Hindlimb muscle (tissue), 1 donor: ENCODE results near the gene IMMT. TPM values are rescaled to one million over a fixed set of nuclear protein-coding genes. Genes with fewer than 3 reads are reported as not detected.

Source experiments
- DNase-seq: peaks from one replicate; pipeline ENCODE4 v3.0.0-alpha.2; 2013
- polyA plus RNA-seq: library from polyadenylated mRNA; unstranded; fragments of 120-200 nt; gene quantifications from one replicate; pipeline ENCODE4 v1.2.1, GENCODE V29; 2013; ENCODE audit not compliant: insufficient read length

IMMT gene
- polyA plus RNA-seq, 1 donor = 71.7 TPM

DNA sequence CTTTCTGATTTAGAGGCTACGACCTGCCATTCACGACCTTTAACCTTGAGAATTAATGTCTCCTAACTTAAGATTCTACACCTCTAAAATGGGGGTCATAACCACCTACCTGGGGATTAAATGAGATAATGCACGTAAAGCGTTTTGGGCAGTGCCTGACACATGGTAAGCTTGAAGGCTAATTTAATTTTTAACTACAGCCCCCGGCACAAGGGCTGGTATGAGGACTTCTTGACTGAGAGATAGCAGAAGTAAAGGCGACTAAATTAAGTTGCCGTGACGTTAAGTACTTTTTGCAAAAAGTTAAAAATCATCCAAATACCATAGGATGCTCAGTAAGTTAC is 4.5 kb upstream of the IMMT start:
- no peak for DNase-seq

DNA sequence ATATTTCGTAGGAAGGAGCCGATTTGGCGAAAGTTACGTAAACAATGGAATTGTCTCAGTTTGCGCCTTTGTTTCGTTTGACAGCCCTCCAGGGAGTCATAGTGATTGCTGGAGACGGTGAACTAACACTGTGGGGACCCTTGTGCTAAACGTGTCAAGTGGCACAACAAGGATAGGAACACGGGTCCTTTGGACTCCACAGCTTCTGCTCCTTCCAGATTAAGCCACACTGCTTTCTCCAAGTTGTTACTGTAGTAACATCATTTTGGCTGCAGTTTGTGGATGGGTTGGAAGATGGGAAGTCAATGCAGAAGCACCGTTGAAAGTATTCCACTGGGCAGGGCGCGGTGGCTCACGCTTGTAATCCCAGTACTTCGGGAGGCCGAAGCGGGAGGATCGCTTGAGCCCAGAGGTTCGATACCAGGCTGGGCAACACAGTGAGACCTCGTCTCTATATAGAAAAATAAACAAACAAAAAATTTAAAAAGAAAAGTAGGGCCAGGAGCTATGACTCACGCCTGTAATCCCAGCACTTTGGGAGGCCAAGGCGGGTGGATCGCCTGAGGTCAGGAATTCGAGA is 636 bp upstream of the IMMT start:
- no peak for DNase-seq

DNA sequence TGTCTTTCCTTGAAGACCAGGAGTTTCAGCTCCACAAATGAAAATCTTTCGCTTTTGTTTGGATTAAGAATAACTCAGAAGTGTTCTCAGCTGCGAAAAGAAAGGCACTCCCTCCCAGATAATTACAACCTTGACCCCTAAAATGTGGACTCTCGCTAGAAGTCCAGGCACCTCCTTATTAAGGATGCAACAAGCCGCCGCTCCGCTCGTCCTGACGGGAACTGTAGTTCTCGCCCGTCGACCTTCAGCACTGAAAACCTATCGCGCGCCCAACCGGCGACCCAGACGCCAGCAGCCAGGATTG is 559 bp downstream of the IMMT start:
- no peak for DNase-seq

DNA sequence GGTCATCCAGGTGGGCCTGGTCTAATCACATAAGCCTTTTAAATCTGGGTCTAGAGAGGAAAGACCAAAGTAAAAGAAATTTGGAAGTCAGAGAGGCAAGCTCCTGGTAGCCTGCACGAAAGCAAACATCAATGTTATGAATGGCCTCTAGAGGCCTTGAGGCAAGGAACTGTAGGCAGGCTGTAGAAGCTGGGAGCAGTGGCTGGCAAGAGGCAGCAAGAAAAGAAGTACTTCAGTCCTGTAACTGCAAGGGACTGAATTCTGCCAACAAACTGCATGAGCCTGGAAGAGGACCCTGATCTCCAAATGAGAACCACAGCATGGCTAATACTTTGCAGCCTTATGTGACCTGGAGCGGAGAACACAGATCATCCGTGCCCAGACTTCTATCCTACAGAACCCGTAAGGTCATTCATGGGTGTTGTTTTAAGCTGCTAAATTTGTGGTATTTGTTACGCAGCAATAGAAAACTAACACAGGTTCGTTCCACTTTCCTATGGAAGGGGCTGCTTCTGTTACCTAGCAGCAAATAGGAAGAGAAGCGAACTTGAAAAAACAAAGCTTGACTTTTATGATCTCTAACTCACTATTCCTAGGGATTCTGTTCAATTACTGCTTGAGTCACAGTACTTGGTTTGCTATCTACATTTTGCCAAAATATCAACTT is 1.2 kb downstream of the IMMT start:
- DNase-seq = no peak

DNA sequence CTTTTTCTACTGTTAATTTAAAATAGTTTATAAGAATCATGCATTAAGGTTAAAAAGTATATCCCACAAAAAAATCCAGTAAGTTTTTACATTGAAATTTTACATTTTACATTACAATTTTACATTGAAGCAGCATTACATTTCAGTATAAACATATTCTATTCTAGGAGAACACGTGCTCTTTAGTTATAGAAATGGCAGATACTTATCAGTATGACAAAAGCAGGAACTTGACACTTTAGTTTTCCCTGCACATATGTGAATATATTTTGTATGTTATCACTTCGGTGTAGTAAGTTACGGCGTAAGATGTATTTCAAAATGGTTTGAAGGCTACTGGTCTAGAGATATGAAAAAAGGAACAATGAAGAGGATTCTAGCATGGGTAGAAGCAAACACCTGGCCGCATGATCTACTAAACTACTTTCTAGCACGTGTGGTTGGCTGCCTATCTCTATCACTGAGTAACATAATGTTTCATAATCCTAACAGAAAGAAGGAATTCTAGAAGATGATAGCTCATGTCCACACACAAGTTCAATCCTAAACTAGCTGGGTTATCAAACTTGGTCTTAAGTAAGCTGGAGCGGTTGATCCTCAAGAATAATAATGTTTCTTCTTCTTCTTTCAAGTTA is 5.4 kb downstream of the IMMT start:
- no peak for DNase-seq

DNA sequence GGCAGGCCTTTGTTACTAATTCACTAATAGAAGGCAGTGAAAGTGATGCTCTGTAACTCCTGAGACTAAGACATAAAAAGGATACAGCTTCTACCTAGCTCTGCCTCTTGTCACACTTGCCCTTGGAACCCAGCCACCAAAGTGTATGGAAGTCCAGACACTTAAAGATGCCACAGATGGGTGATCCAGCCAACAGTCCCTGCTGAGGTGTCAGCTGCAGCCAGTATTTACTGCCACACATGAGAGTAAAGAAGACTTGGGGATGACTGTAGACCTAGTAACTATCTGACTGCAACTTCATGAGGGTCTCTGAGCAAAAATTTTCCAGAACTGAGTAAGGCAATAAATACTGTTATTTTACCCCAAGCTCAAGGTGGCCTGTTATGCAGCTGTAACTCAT is 8.8 kb downstream of the IMMT start:
- DNase-seq = no peak

DNA sequence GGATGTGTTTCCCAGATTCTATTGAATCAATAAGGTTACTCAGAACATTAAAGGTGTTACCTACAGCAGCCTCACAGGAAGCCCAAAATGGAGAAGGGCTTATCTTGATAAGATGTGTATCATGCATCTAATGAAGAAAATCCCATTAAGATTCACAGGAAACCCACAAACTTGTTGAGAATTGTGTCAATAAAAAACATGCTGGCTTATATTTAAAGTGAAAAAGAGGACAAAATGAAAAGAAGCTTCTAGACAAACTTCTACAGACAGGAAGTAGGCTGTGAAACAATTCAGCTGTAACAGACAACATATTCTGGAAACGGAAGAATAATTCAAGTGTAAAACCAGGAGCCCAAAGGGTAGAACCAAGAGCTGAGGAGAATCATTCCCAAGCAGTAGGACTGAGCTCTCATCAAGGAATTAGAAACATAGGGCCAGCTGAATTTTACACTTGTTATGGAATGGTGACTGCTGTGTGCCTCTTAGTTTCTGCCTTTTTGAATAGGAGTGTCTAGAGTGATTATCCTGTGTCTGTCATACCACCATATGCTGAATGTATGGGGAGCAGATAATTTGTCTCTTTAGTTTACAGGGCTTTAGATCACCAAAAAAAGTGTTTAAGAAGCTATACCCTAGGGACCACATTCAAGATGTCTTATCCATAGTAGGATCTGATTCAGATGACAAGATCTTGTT is 9.6 kb downstream of the IMMT start:
- DNase-seq = no peak

DNA sequence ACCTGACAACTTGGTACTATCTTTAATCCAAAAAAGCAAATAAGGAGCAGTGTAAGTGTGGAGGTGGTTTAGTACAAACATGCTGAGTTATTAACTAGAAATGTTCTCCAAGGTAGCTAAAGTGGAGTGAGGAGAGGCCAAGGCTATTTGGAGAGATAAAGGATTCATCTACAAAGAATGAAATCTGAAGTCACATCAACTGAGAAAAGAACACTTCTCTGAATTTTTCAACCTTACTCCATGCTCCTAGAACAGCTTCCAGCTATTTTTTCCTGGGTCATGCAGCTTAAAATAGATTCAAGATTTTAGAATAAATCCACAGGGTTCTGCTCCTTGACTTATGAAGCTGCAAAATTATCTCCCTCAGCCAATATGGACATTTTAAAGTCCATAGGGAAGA is 18.7 kb downstream of the IMMT start:
- no peak for DNase-seq

DNA sequence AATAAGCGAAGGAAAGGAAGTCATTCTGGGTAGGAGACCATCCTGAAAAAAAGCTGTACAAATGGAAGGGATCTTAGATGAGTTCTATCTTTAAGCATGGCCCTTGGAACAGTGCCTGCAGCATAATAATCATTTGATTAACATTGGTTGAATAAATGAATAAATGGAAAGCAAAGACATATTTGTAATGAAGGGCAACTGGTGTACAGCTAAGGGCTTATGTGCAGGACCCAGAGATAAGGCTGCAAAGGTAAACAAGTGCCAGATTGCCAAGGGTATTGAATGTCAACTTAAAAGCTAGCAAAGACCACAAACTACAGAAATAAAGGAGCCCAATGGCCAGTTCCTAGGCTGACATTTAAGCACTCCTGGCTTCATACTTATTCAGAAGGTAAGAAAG is 19.4 kb downstream of the IMMT start:
- no peak for DNase-seq

DNA sequence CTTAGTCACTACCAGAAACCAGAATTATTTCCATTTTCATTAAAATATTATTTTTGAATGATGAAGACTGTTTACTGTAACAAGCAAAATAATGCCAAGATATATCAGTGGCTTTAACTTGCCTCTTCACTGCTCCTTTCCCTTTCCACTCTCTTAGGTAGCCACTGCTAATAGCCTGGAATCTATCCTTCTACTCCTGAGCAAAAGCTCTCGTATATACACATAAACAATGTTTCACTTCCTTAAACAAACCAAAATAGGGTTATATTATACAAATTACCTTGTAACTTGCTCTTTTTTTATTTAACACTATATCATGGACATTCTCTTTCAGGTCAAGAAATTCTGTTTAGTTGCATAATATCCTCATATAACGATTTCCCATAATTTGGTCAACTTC is 20.8 kb downstream of the IMMT start:
- no peak for DNase-seq

DNA sequence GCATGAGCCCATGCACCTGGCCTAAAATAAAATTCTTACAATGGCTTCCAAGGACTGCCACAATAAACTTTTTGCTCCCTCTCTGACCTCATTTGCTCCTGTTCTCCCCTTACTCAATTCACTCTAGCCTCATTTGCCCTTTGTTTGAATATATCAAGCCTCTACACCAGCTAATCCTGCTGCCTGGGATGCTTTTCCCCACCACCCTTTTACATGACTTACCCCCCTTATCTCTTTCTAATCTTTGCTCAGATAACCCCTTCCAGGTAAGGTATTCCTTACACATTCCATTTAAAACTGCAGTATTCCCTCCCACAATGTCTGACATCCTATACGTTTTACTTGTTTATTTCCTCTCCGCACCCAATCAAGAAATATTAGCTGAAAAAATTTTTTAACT is 22.7 kb downstream of the IMMT start:
- DNase-seq = no peak

DNA sequence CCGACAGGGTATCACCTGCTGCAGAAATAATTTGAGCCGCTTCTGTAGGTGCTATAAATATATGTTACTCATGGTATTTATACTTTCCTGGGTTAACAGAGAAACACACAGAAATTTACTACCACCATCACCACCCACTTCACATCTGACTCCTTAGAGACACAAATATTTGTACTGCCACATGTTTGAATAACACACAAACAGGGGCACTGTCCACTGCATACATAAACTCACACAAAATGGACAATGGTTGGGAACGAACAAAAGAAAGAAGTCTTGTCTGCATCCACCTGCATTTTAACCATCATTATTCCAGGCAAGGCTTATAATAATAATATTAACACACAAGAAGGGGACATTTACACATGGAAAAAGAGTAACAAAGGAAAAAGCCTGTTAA is 24.0 kb downstream of the IMMT start:
- DNase-seq = no peak

DNA sequence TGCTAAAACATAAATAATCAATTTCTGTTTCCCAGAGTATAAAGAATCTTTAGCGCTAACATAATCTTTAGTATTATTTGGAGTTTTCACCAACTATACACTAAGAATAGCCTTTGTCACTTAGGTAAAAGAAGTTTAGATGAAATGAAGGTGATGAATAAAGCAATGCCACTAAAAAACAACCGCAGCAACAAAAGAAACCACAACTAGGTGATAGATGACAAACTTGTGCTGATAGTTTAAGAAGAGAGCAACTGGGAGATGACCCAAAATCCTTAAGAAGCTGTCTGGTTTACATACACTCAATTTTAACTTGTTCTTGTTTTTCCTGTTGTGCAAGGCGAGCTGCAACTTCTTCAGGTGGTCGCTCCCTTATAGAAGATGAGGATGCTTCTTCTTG is 24.8 kb downstream of the IMMT start:
- DNase-seq = no peak

DNA sequence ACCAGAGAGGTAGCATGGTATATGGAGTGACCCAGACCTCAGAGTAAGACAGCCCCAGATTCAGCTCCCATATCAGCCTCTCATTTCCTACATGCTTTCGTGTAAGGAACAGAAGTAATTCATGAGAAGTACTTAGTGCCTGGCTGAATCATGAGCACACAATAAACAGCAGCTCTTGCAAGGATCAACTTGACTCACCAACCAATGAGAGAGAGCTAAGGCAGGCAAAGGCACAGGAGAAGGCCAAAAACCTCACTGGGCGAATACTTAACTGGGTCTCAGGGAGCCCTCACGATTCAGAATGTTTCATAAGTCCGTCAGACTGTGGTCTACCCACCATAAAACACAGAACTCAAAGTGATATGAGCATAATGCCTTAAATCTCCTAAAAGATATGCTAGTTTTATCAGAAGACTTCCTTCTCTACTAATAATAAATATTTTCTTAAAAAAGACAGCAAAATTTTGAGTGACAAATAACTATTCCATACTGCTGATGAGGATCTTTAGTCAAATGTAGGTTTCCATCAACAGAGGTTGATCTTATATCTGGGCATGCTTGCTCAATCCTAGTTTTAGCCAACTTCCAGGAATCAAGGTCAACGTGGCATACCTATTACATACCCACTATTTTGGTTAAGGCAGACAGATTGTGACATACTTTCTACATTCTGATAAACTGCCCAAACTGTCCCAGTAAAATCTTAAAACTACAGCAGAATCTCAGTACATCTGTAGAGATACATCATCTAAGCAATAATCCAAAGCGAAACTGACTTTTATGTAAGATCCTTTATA is 34.9 kb downstream of the IMMT start:
- no peak for DNase-seq

DNA sequence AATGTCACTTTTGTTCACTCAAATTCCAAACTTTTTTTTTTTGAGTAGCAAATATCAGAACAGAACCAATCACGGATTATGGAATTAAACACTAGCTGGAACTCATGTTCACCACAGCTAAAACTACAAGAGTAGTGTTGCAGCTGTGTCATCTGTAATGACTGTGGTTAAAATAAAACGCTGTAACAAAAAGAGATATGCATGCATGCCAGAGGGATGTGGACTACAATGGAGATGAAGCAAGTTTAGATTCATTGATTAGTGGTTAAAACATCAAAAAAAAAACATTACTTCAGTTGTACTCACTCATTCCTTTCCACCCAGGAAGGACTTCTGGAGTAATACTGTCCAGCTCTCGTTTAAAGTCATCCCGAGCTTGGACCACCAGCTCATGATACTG is 37.0 kb downstream of the IMMT start:
- no peak for DNase-seq

DNA sequence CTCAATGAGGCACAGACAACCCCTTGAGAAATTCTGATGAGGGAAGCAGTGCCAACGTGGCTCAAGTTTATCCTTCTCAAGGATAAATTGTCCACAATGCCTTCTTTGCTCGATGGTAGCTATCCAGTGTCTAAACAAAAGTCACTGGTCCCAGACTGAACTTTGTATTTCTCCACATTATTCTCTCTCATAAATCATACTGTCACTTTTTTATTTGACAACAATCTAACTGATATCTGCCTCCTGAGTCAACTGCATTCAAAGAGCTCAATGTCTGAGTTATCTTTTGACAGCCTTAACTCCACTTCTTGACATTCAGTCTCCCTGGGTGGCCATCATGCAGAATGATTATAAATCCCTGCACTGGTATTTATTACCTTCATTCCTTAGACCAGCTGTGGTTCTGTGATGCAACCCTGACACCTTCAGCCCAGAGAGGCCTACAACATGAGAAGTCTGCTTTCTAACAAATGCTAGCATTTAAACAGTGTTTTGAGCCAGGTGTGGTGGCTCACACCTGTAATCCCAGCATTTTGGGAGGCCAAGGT is 38.2 kb downstream of the IMMT start:
- no peak for DNase-seq

DNA sequence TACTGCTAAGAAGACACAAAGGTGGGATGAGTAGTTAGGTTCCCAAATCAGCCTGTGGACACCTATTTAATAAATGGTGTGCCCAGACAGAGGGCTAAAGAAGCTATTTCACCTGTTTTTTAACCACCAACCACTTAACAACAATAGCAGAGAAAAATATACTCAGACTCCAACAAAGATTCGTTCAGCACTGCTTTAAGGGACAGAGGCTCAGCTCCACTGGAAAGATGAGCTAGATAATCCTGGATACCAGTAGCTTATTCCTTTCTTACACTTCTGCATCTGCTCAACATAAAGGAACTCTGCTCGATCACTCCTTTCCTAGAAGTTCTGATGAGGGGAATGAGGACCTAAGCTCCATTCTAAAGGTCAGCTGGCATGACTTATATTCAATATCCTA is 44.8 kb downstream of the IMMT start:
- DNase-seq = no peak

DNA sequence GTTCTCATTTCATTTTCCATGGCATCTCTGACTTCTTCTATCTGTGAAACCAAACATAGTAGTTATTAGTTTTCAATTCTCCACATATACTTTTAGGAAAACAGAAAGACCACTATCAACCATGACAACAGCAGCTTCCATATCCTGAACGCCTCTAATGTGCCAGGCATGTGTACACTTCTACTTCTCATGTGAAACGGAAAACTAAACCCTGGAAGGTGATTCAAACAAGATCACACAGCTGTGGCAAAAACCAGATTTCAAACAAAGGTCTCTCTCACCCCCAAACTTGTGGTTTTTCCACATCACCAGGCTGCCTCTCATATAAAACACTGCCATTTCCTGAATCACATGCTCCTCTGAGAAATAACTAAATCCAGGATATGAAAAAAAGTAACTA is 47.5 kb downstream of the IMMT start:
- DNase-seq = no peak

DNA sequence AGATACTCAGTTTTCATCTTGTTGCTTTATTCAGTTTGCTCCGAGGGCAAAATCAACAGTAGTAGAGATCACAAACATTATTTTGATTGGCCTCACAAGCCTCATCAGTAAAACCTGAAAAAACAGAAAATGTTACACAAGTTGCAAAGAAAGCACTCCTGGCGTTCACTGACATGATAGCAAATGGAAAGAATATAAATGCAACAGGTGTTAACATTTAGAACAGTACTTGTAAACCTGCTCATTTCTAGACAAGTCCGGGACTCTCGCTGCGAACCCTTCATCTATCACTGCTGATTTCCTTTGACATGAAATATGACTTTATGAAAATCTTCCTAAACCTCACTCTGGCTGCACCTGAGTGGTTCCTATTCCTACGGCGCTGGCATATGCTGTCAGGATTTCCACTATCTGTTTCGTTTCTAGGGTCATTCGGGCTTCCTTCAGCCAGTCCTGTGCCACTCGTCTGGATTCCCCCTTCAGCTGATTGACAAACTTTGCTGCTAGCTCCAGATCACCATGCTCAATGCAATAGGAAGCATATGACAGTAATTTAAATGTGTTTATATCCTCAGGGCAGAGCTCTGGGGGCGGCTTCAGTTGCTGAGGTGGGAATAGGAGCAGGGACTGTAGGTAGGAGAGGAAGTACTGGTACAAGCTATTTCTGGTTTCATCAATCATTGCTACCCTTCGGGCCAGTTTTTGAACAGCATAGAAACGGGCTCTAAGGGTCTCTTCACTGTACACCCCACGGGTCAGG is 51.2 kb downstream of the IMMT start:
- no peak for DNase-seq

DNA sequence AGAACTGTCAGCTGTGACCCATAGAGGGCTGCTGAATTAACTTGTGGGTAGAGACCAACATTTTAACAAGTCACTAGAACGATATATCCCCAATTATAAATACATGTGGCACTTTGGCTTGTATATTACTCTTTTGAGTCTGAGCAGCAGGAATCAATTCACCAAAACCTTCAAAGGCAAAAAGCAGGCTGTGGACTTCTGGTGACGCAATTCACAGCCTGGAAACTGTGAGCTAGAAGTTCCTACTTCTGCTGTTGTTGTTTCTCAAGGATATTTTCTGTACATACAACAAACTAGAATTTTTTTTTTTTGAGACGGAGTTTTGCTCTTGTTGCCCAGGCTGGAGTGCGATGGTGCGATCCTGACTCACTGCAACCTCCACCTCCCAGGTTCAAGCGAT is 52.0 kb downstream of the IMMT start:
- DNase-seq = no peak

DNA sequence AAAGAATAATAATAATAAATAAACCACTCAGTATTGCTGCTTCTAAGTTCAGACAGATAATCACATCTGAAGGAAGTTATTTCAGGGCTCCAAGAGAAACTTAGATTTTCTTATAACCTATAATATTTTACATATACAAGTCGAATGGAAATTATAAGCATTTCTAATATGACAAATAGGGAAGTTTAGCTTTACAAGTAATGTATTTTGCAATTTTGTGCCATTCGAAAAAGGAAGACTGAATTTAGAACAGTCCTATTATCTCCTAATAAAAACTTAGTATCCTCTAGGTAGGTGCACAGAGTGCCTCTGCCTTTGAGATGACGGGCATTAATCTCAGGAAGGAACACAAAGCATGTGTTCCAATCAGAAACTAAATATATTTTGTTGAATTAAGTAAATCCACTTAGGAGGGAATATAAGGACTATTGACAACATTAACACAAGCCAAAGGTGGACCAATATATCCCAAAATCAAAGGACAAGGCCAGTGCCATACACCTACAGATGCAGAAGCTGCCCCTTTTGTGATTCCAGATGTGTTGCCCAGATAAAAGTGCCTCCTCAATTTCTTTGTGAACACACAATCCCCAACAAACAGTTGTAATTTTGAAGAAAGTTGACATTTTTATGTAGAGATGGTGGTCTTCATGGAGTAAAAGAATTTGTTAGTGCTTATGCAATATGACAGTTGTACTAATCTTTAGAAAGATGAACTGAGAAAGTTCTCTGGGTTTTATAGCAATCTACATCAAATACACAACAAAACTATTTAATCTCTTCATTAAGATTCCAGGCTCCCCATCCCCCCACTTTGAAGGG is 52.6 kb downstream of the IMMT start:
- DNase-seq = peak; percentile 6
